Panc1 (cell line): ENCODE results near the gene CHRNA5. TPM values are rescaled to one million over a fixed set of nuclear protein-coding genes. Genes with fewer than 3 reads are reported as not detected.

Source experiments
- ATAC-seq: fragments of 200-7000 bp; cut with Tn5 transposase; 2 replicates; pipeline ENCODE4 v1.9.1; 2020; ENCODE audit warnings: mild to moderate bottlenecking, moderate library complexity
- BruUV-seq: library from RNA; stranded (reverse); fragments of 400-500 nt; replicated peaks from 2 replicates; lab custom pipeline; 2021; lab: Mats Ljungman, UMichigan
- CTCF ChIA-PET: fragments of 300-600 bp; sonication (Branson Sonifier 250); formaldehyde crosslinking; loops from one replicate; lab custom pipeline; 2022; ENCODE audit warnings: antibody characterized with exemption; lab: Charles Lee
- POLR2A ChIA-PET: fragments of 300-600 bp; sonication (Branson Sonifier 250); formaldehyde crosslinking; loops from one replicate; lab custom pipeline; 2022; ENCODE audit warnings: antibody characterized with exemption; lab: Charles Lee
- DNase-seq: peaks from one replicate; pipeline ENCODE4 v3.0.0-alpha.2; 2010; ENCODE audit warnings: low read depth, low spot score
- H3K27ac ChIP-seq: 2 replicates; pipeline ENCODE4 v1.5.1; 2011; ENCODE audit warnings: mild to moderate bottlenecking, low read length, inconsistent platforms
- H3K27me3 ChIP-seq: fragments of 200-500 bp; sonication (Bioruptor generic); 2 replicates; pipeline ENCODE4 v1.6.0; 2014; ENCODE audit warnings: low read length, inconsistent platforms; ENCODE audit not compliant: control insufficient read depth, insufficient read depth
- H3K36me3 ChIP-seq: fragments of 200-500 bp; sonication (Bioruptor generic); 2 replicates; pipeline ENCODE4 v1.5.1; 2014; ENCODE audit warnings: inconsistent platforms, mild to moderate bottlenecking, low read length, moderate library complexity; ENCODE audit not compliant: control insufficient read depth, insufficient read depth
- H3K4me1 ChIP-seq: 2 replicates; pipeline ENCODE4 v1.5.1; 2011; ENCODE audit warnings: inconsistent platforms, mild to moderate bottlenecking, low read length, moderate library complexity; ENCODE audit not compliant: control insufficient read depth, insufficient read depth
- H3K4me3 ChIP-seq, 2 experiments: 2 replicates each; pipeline ENCODE4 v1.5.1; 2011 to 2012; ENCODE audit warnings: low read depth in 2 of 2, low read length in 2 of 2, mild to moderate bottlenecking in 2 of 2, inconsistent platforms in 1 of 2, moderate library complexity in 1 of 2
- H3K9me3 ChIP-seq: fragments of 200-500 bp; sonication (Bioruptor generic); 2 replicates; pipeline ENCODE4 v1.5.1; 2014; ENCODE audit warnings: low read depth, mild to moderate bottlenecking, inconsistent platforms, low read length, moderate library complexity; ENCODE audit not compliant: control insufficient read depth, insufficient read depth
- POLR2AphosphoS5 ChIP-seq: IDR thresholded peaks from 2 replicates; pipeline ENCODE4 v1.6.1; 2012; ENCODE audit warnings: mild to moderate bottlenecking, low read depth, low read length, moderate library complexity
- SIN3A ChIP-seq: IDR thresholded peaks from 2 replicates; pipeline ENCODE4 v1.6.1; 2012; ENCODE audit warnings: low read depth, mild to moderate bottlenecking, low read length, moderate library complexity, borderline replicate concordance; ENCODE audit not compliant: insufficient read depth
- TCF7L2 ChIP-seq: IDR thresholded peaks from 2 replicates; pipeline ENCODE4 v1.6.1; 2011; ENCODE audit warnings: mild to moderate bottlenecking, low read depth, low read length, inconsistent platforms
- in situ Hi-C: cut with HindIII; loops from 2 replicates; pipeline ENCODE4 v1.10.0; 2016; ENCODE audit warnings: low sequenced_read_pairs, low pct_unique_long_range_greater_than_20kb
- intact Hi-C: fragments of 100-400 bp; cut with micrococcal nuclease; formaldehyde crosslinking; loops from one replicate; pipeline ENCODE4 v1.10.0; 2022; ENCODE audit not compliant: unreplicated experiment
- total RNA-seq: library from RNA; stranded (reverse); gene quantifications from one replicate; pipeline ENCODE4 v1.2.1, GENCODE V29; 2021; ENCODE audit not compliant: unreplicated experiment
- TF ChIP-seq, protein P1 (sequence below), 2 experiments: IDR thresholded peaks; 2 replicates each; pipeline ENCODE4 v1.6.1; 2011 to 2012; ENCODE audit warnings: low read depth in 2 of 2, control low read depth in 1 of 2, low read length in 1 of 2, mild to moderate bottlenecking in 1 of 2, moderate library complexity in 1 of 2; ENCODE audit not compliant: insufficient read depth in 1 of 2
- TF ChIP-seq, protein P2 (sequence below): fragments of 450-650 bp; IDR thresholded peaks from 2 replicates; pipeline ENCODE4 v1.5.1; 2017; ENCODE audit warnings: mild to moderate bottlenecking

CHRNA5 gene
- total RNA-seq, 1 experiment from 2014 or later: 52.4 TPM

DNA sequence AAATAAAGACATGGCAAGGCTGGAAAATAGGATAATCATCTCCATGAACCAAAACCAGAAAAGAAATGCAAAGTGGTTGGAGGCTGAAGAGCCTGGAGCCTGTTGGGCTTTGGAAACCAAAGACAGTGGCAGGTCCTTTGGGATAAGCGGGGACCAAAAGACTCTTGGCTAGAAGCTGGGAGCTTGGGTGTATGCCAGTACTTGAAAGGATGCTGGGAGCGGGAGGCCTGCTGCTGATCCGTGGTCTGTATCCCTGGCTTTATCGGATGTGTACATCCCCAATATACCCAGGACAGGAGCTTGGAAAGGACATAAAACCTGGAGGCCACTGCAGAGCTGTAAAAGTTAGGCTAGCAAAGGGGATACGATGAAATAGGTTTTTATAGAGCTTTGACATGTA, 77.0 kb downstream of the CHRNA5 start:
- DNase-seq (no peak), ATAC-seq (no peak)
- Histone ChIP-seq H3K4me3 (no peak overlapping the region), H3K4me1 (no peaks in the 10 kb centered on the region), H3K9me3 (no peaks in the 10 kb centered on the region), H3K27ac (no peak overlapping the region), H3K36me3 (no peaks in the 10 kb centered on the region), H3K27me3 (no peaks in the 10 kb centered on the region)
- intact Hi-C loops: no loop called here
- CTCF ChIA-PET: no interaction called here
- BruUV-seq: no TSS peak
- TF ChIP-seq POLR2AphosphoS5 (no peak), SIN3A (no peak), TCF7L2 (no peak)
- TF ChIP-seq, protein P1, sequence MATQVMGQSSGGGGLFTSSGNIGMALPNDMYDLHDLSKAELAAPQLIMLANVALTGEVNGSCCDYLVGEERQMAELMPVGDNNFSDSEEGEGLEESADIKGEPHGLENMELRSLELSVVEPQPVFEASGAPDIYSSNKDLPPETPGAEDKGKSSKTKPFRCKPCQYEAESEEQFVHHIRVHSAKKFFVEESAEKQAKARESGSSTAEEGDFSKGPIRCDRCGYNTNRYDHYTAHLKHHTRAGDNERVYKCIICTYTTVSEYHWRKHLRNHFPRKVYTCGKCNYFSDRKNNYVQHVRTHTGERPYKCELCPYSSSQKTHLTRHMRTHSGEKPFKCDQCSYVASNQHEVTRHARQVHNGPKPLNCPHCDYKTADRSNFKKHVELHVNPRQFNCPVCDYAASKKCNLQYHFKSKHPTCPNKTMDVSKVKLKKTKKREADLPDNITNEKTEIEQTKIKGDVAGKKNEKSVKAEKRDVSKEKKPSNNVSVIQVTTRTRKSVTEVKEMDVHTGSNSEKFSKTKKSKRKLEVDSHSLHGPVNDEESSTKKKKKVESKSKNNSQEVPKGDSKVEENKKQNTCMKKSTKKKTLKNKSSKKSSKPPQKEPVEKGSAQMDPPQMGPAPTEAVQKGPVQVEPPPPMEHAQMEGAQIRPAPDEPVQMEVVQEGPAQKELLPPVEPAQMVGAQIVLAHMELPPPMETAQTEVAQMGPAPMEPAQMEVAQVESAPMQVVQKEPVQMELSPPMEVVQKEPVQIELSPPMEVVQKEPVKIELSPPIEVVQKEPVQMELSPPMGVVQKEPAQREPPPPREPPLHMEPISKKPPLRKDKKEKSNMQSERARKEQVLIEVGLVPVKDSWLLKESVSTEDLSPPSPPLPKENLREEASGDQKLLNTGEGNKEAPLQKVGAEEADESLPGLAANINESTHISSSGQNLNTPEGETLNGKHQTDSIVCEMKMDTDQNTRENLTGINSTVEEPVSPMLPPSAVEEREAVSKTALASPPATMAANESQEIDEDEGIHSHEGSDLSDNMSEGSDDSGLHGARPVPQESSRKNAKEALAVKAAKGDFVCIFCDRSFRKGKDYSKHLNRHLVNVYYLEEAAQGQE (IDR thresholded peaks at IDR 0.05; ENCODE audit: insufficient read depth in 1 of 2, low read depth in 2 of 2, low read length in 1 of 2): no peak
- TF ChIP-seq, protein P2, sequence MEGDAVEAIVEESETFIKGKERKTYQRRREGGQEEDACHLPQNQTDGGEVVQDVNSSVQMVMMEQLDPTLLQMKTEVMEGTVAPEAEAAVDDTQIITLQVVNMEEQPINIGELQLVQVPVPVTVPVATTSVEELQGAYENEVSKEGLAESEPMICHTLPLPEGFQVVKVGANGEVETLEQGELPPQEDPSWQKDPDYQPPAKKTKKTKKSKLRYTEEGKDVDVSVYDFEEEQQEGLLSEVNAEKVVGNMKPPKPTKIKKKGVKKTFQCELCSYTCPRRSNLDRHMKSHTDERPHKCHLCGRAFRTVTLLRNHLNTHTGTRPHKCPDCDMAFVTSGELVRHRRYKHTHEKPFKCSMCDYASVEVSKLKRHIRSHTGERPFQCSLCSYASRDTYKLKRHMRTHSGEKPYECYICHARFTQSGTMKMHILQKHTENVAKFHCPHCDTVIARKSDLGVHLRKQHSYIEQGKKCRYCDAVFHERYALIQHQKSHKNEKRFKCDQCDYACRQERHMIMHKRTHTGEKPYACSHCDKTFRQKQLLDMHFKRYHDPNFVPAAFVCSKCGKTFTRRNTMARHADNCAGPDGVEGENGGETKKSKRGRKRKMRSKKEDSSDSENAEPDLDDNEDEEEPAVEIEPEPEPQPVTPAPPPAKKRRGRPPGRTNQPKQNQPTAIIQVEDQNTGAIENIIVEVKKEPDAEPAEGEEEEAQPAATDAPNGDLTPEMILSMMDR: no peak
- in situ Hi-C loops: no loop called here
- POLR2A ChIA-PET: no interaction called here

Other genes with a start within 250 kb of the CHRNA5 start
- gene CRABP1, start 225.2 kb upstream of the CHRNA5 start, total RNA-seq: 6.7 TPM
- gene IREB2, start 127.3 kb upstream of the CHRNA5 start, total RNA-seq: 71.7 TPM
- gene HYKK, start 57.9 kb upstream of the CHRNA5 start, total RNA-seq: 19.8 TPM
- gene PSMA4, start 25.1 kb upstream of the CHRNA5 start, total RNA-seq: 303 TPM
- 0.31 TPM for gene CHRNA3, start 55.5 kb downstream of the CHRNA5 start, total RNA-seq
- not detected for gene CHRNB4, start 75.7 kb downstream of the CHRNA5 start, total RNA-seq
- gene ADAMTS7, start 245.9 kb downstream of the CHRNA5 start, total RNA-seq: 1.0 TPM